OCI-LY1 (cell line): ENCODE data around the gene SCLT1.

Experiments used
- EZH2 ChIP-seq: fragments of 200-600 bp; sonication (generic), shearing (Covaris generic); IDR thresholded peaks from 2 replicates; pipeline ENCODE4 v1.8.0; 2017; ENCODE audit warnings: borderline replicate concordance, mixed run types, mild to moderate bottlenecking, antibody characterized with exemption, low read length, moderate library complexity, mixed read lengths
- TF ChIP-seq, protein P1 (sequence below): fragments of 200-600 bp; sonication (generic), shearing (Covaris generic); IDR thresholded peaks from 2 replicates; pipeline ENCODE4 v1.5.1; 2017; ENCODE audit warnings: mild to moderate bottlenecking, antibody characterized with exemption, low read length, moderate library complexity, mixed read lengths

DNA sequence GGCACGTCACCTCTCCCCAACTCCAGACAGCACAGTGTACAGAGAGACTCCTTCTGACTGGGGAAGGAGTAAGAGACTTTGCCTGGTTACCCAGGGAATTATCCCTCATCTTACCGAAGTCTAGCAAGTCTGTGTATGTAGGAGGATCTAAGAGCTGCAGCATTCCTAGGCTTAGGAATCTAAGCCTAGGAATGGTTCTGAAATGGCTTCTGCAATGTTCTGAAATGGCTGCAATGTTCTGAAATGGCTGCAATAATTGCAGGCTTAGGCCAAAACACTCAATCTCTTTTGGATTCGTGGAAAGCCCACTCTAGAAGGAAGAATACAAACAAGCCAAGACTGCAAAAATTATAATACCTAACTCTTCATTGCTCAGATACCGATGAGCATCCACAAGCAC is 106.4 kb downstream of the SCLT1 start:
- TF ChIP-seq, protein P1, sequence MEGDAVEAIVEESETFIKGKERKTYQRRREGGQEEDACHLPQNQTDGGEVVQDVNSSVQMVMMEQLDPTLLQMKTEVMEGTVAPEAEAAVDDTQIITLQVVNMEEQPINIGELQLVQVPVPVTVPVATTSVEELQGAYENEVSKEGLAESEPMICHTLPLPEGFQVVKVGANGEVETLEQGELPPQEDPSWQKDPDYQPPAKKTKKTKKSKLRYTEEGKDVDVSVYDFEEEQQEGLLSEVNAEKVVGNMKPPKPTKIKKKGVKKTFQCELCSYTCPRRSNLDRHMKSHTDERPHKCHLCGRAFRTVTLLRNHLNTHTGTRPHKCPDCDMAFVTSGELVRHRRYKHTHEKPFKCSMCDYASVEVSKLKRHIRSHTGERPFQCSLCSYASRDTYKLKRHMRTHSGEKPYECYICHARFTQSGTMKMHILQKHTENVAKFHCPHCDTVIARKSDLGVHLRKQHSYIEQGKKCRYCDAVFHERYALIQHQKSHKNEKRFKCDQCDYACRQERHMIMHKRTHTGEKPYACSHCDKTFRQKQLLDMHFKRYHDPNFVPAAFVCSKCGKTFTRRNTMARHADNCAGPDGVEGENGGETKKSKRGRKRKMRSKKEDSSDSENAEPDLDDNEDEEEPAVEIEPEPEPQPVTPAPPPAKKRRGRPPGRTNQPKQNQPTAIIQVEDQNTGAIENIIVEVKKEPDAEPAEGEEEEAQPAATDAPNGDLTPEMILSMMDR: no peak
- no peak for TF ChIP-seq EZH2
